Panc1 (cell line): ENCODE measurements around the gene CELF1.

Source experiments
- CTCF ChIP-seq: fragments of 450-650 bp; IDR thresholded peaks from 2 replicates; pipeline ENCODE4 v1.5.1; 2017; ENCODE audit warnings: mild to moderate bottlenecking
- POLR2AphosphoS5 ChIP-seq: IDR thresholded peaks from 2 replicates; pipeline ENCODE4 v1.6.1; 2012; ENCODE audit warnings: mild to moderate bottlenecking, low read depth, low read length, moderate library complexity
- REST ChIP-seq, 2 experiments: IDR thresholded peaks; 2 replicates each; pipeline ENCODE4 v1.6.1; 2011 to 2012; ENCODE audit warnings: low read depth in 2 of 2, control low read depth in 1 of 2, low read length in 1 of 2, mild to moderate bottlenecking in 1 of 2, moderate library complexity in 1 of 2; ENCODE audit not compliant: insufficient read depth in 1 of 2
- SIN3A ChIP-seq: IDR thresholded peaks from 2 replicates; pipeline ENCODE4 v1.6.1; 2012; ENCODE audit warnings: low read depth, mild to moderate bottlenecking, low read length, moderate library complexity, borderline replicate concordance; ENCODE audit not compliant: insufficient read depth
- TCF7L2 ChIP-seq: IDR thresholded peaks from 2 replicates; pipeline ENCODE4 v1.6.1; 2011; ENCODE audit warnings: mild to moderate bottlenecking, low read depth, low read length, inconsistent platforms

DNA sequence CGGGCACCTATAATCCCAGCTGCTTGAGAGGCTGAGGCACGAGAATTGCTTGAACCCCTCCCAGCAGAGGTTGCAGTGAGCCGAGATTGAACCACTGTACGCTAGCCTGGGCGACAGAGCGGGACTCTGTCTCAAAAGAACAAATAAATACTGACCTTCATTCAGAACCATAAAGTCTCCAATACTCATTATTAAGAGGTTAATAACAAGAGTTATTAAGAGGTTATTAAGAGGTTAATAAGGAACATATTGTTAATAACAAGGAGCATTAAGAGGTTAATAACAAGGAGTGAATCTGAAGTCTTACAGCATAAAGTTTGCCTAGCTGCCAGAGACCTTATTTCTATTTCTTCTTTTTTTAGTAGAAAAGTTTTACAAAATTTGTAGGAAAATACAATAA lies 7.6 kb downstream of the CELF1 start:
- TF ChIP-seq CTCF, result no peak
- TF ChIP-seq REST (IDR thresholded peaks at IDR 0.05; ENCODE audit: insufficient read depth in 1 of 2, low read depth in 2 of 2, low read length in 1 of 2), result no peak
- no peak for TF ChIP-seq TCF7L2
- TF ChIP-seq POLR2AphosphoS5, result no peak
- no peak for TF ChIP-seq SIN3A
